ENCODE data around the gene HOXB3. TPM values are rescaled to one million over a fixed set of nuclear protein-coding genes. Genes with fewer than 3 reads are reported as not detected.

Gene HOXB3
- total RNA-seq, 1 experiment from 2014 or later, result not detected

GRCh38 chr17:48577330-48577945 is 12.6 kb downstream of the HOXB3 start:
- H2AK5ac ChIP-seq (ENCODE audit: insufficient read length, low read length), result no peak overlapping the region
- no peaks in the 10 kb centered on the region for H3K9me3 ChIP-seq (ENCODE audit: control insufficient read depth, low read depth, low read length)
- H3K4me1 ChIP-seq (ENCODE audit: insufficient read depth, low read length), result no peaks in the 10 kb centered on the region
- no peak for TF ChIP-seq CTCF (conservative IDR thresholded peaks at IDR 0.05)
- WGBS (ENCODE audit: extremely low coverage, insufficient read length, low lambda C conversion rate), result no CpG with 5 or more reads among the region's 19 CpGs
- H2BK15ac ChIP-seq (ENCODE audit: low read depth, low read length), result no peak overlapping the region
- no peak overlapping the region for H3K18ac ChIP-seq (ENCODE audit: insufficient read length, low read depth, low read length)
- no peak overlapping the region for H3T11ph ChIP-seq (ENCODE audit: low read length)
- H3K36me3 Mint-ChIP-seq (ENCODE audit: insufficient read depth in 1 of 3, low read depth in 3 of 3), result no peaks in the 10 kb centered on the region; a peak in 2 of 7 replicates
- no peaks in the 10 kb centered on the region for H3K79me1 ChIP-seq (ENCODE audit: insufficient read depth, low read depth, low read length, poor library complexity, severe bottlenecking)
- no peak overlapping the region for H2BK120ac ChIP-seq (ENCODE audit: low read depth, low read length, poor library complexity, severe bottlenecking)
- H3K4ac ChIP-seq (ENCODE audit: low read depth, low read length), result no peak overlapping the region
- H4K91ac ChIP-seq (ENCODE audit: insufficient read length, low read depth, low read length), result no peak overlapping the region
- DNase-seq, result no peak
- H3K56ac ChIP-seq (ENCODE audit: insufficient read length, low read depth, low read length), result no peak overlapping the region
- peaks cover 7 to 17% of the 10 kb centered on the region in 2 experiments; a peak in 4 of 5 replicates for H3K9me3 Mint-ChIP-seq
- no peak overlapping the region for H2BK20ac ChIP-seq (ENCODE audit: low read depth, low read length, poor library complexity, severe bottlenecking)
- H2BK12ac ChIP-seq (ENCODE audit: insufficient read length, low read depth, low read length), result no peak overlapping the region
- no peak overlapping the region for H2AFZ ChIP-seq (ENCODE audit: low read length)
- H4K5ac ChIP-seq (ENCODE audit: insufficient read length, low read depth, low read length), result no peak overlapping the region
- H3K27ac Mint-ChIP-seq, result no peak overlapping the region
- H3K4me2 ChIP-seq (ENCODE audit: insufficient read depth, insufficient read length, low read length), result no peak overlapping the region
- H4K8ac ChIP-seq (replicated peaks; ENCODE audit: insufficient read length, low read depth, low read length), result no peak overlapping the region
- H3K27me3 Mint-ChIP-seq (ENCODE audit: low read depth), result peaks cover 45% of the 10 kb centered on the region
- no peak overlapping the region for H3K9ac ChIP-seq (ENCODE audit: extremely low read depth, insufficient read length, low read length)
- peaks cover 96% of the 10 kb centered on the region for H3K27me3 ChIP-seq (ENCODE audit: insufficient read depth, low read length)
- H3K4me3 Mint-ChIP-seq, result peak overlapping the region in 1 of 2 experiments; percentile 70; a peak in 3 of 5 replicates
- H3K4me1 Mint-ChIP-seq, result peaks cover 2 to 31% of the 10 kb centered on the region in 2 experiments
- no peaks in the 10 kb centered on the region for H4K20me1 ChIP-seq (ENCODE audit: control insufficient read depth, insufficient read depth, insufficient read length)
- no peak overlapping the region for H3K23ac ChIP-seq (ENCODE audit: insufficient read length, low read depth, low read length)
- H2BK5ac ChIP-seq (ENCODE audit: insufficient read length, low read length), result no peak overlapping the region
- no peak overlapping the region for H3K14ac ChIP-seq (ENCODE audit: insufficient read depth, low read length)
- no peak overlapping the region for H3K27ac ChIP-seq (ENCODE audit: insufficient read length, low read depth, low read length)
- H3K79me2 ChIP-seq (ENCODE audit: insufficient read depth, low read length), result no peaks in the 10 kb centered on the region
- no peaks in the 10 kb centered on the region for H3K23me2 ChIP-seq (ENCODE audit: insufficient read length, low read depth, low read length, poor library complexity, severe bottlenecking)
